K562 (cell line): Measurements from ENCODE around the gene CDYL. TPM values are rescaled to one million over a fixed set of nuclear protein-coding genes. Genes with fewer than 3 reads are reported as not detected.
A peak's percentile ranks its signal among the peaks of the same experiment; 100 is the strongest.

Source experiments
- BHLHE40 ChIP-seq: IDR thresholded peaks from 2 replicates; pipeline ENCODE4 v1.6.1; 2011; ENCODE audit warnings: low read length, improper control_type of control experiment
- CCNT2 ChIP-seq: IDR thresholded peaks from 2 replicates; pipeline ENCODE4 v1.6.1; 2011; ENCODE audit warnings: borderline replicate concordance, low read depth, mild to moderate bottlenecking, moderate library complexity, mixed read lengths, low read length; ENCODE audit not compliant: insufficient read length; ENCODE audit errors: extremely low read depth
- COPS2 ChIP-seq: fragments of 450-650 bp; conservative IDR thresholded peaks from 2 replicates; pipeline ENCODE4 v1.6.1; 2016; ENCODE audit warnings: mild to moderate bottlenecking, moderate library complexity
- CREB1 ChIP-seq, 2 experiments: sonication (generic) in 1 of 2; formaldehyde crosslinking in 1 of 2; IDR thresholded peaks; 2 replicates each; pipeline versions ENCODE4 v1.6.1 to v1.8.0; 2012 to 2022; ENCODE audit warnings: inconsistent platforms in 1 of 2, mild to moderate bottlenecking in 1 of 2, missing genetic modification reagents in 1 of 2, moderate library complexity in 1 of 2
- HDAC3 ChIP-seq: fragments of 450-650 bp; IDR thresholded peaks from 2 replicates; pipeline ENCODE4 v1.6.1; 2018; ENCODE audit warnings: borderline replicate concordance, mild to moderate bottlenecking, moderate library complexity; ENCODE audit not compliant: partially characterized antibody
- MEF2D ChIP-seq: conservative IDR thresholded peaks from 2 replicates; pipeline ENCODE4 v1.6.1; 2016; ENCODE audit warnings: low read depth, missing genetic modification characterization, missing compliant biosample characterization
- NFE2L1 ChIP-seq: fragments of 450-650 bp; IDR thresholded peaks from 2 replicates; pipeline ENCODE4 v1.6.1; 2016; ENCODE audit warnings: missing genetic modification characterization, low read depth, mild to moderate bottlenecking, missing compliant biosample characterization, moderate library complexity, borderline replicate concordance
- NFIX ChIP-seq: fragments of 250-450 bp; sonication (Bioruptor Pico); IDR thresholded peaks from 2 replicates; pipeline ENCODE4 v1.4.0; 2020; ENCODE audit warnings: low read depth, mild to moderate bottlenecking, moderate library complexity
- PML ChIP-seq: IDR thresholded peaks from 2 replicates; pipeline ENCODE4 v1.6.1; 2012; ENCODE audit warnings: low read length, inconsistent platforms
- RCOR1 ChIP-seq, 2 experiments: IDR thresholded peaks; 2 replicates each; pipeline ENCODE4 v1.6.1; 2012; ENCODE audit warnings: low read depth in 2 of 2, low read length in 2 of 2, borderline replicate concordance in 1 of 2, improper control_type of control experiment in 1 of 2
- TAF1 ChIP-seq: IDR thresholded peaks from 2 replicates; pipeline ENCODE4 v1.6.1; 2011; ENCODE audit warnings: mild to moderate bottlenecking, low read length, moderate library complexity; ENCODE audit not compliant: insufficient read depth, control insufficient read depth, severe bottlenecking; ENCODE audit errors: extremely low read depth
- ZNF644 ChIP-seq: fragments of 200-800 bp; sonication (Bioruptor generic); IDR thresholded peaks from 2 replicates; pipeline ENCODE4 v1.6.1; 2016; ENCODE audit warnings: low read depth, missing genetic modification characterization, missing compliant biosample characterization
- polyA plus RNA-seq, 8 experiments: library from polyadenylated mRNA; depleted of rRNA in 4 of 8; stranded (reverse) in 5 of 8; unstranded in 3 of 8; fragments of >200 nt; fragmentation: Nextera tagmentation in 2 of 8; fragmentation: Illumina TruSeq in 1 of 8; extraction: Ambion mirVana in 2 of 8; extraction: Trizol in 1 of 8; gene quantifications; 2 replicates each; pipeline versions ENCODE4 v1.2.1 to v1.2.3, GENCODE V29; 2011 to 2014; ENCODE audit warnings: inconsistent platforms in 1 of 8, missing spikeins in 1 of 8
- total RNA-seq, 7 experiments: library from RNA; depleted of rRNA in 6 of 7; stranded (reverse); fragments of >200 nt in 6 of 7; fragmentation: Illumina TruSeq in 2 of 7; extraction: Trizol in 2 of 7; gene quantifications; 2 replicates each; pipeline versions ENCODE4 v1.2.1 to v1.2.3, GENCODE V29; 2011 to 2021; ENCODE audit warnings: low replicate concordance in 1 of 7
- TF ChIP-seq, protein P1 (sequence below), 2 experiments: IDR thresholded peaks; 2 replicates each; pipeline ENCODE4 v1.6.1; 2012; ENCODE audit warnings: improper control_type of control experiment in 2 of 2, low read depth in 2 of 2, low read length in 2 of 2, borderline replicate concordance in 1 of 2
- TF ChIP-seq, protein P2 (sequence below), 2 experiments: IDR thresholded peaks; 2 replicates each; pipeline ENCODE4 v1.6.1; 2011; ENCODE audit warnings: borderline replicate concordance in 1 of 2, control low read depth in 1 of 2, low read depth in 1 of 2, low read length in 1 of 2, mild to moderate bottlenecking in 1 of 2, mixed read lengths in 1 of 2, moderate library complexity in 1 of 2; ENCODE audit not compliant: insufficient read depth in 1 of 2, insufficient read length in 1 of 2, poor library complexity in 1 of 2, severe bottlenecking in 1 of 2; ENCODE audit errors: extremely low read depth in 1 of 2
- TF ChIP-seq, protein P3 (sequence below): fragments of 450-650 bp; IDR thresholded peaks from 2 replicates; pipeline ENCODE4 v1.6.1; 2018; ENCODE audit not compliant: partially characterized antibody
- TF ChIP-seq, protein P4 (sequence below): fragments of 450-650 bp; conservative IDR thresholded peaks from 2 replicates; pipeline ENCODE4 v1.6.1; 2016; ENCODE audit warnings: missing genetic modification characterization, low read depth, mild to moderate bottlenecking, missing compliant biosample characterization, moderate library complexity

The CDYL gene
- total and polyA plus RNA-seq, 9 of the 15 experiments (the other 6 are each of a cell fraction or from before 2014, with no cell fraction given), result 8.1 to 45.8 (median 40.8) TPM

DNA sequence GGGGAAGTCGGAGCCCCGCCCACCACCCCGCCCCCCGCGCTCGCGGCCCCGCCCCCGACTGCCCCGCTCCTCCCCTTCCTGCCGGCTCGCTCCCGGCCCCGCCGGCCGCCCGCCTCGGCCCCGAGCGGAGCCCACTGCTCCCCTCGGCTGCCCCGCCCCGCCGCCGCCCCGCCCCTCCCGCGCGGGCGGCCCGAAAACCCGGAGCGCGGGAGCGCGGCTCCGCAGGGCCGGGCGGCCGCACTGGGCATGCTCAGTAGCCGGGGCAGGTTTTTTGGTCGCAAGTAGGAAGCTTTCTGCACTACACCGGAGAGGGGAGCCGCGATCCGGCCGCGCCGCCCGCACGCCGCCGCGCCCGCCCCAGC is at the start of gene CDYL (continued):
- TF ChIP-seq HDAC3 (no peak), ZNF644 (tag) (no peak), TAF1 (peak; percentile 73), MEF2D (tag) (no peak), CREB1 (IDR thresholded peaks at IDR 0.05) (0 out of 2 replicates have a peak, but pooled peaks have one; percentile 25), CREB1 (CRISPR knock-in tag; IDR thresholded peaks at IDR 0.05) (no peak), NFE2L1 (no peak), NFIX (no peak), CCNT2 (peak; percentile 66), RCOR1 (IDR thresholded peaks at IDR 0.05; ENCODE audit: borderline replicate concordance in 1 of 2, low read depth in 2 of 2, low read length in 2 of 2) (0 out of 4 replicates have a peak, but pooled peaks of 1 of the 2 experiments have one; percentile 6), COPS2 (no peak), BHLHE40 (no peak), PML (no peak)
- TF ChIP-seq, protein P1, sequence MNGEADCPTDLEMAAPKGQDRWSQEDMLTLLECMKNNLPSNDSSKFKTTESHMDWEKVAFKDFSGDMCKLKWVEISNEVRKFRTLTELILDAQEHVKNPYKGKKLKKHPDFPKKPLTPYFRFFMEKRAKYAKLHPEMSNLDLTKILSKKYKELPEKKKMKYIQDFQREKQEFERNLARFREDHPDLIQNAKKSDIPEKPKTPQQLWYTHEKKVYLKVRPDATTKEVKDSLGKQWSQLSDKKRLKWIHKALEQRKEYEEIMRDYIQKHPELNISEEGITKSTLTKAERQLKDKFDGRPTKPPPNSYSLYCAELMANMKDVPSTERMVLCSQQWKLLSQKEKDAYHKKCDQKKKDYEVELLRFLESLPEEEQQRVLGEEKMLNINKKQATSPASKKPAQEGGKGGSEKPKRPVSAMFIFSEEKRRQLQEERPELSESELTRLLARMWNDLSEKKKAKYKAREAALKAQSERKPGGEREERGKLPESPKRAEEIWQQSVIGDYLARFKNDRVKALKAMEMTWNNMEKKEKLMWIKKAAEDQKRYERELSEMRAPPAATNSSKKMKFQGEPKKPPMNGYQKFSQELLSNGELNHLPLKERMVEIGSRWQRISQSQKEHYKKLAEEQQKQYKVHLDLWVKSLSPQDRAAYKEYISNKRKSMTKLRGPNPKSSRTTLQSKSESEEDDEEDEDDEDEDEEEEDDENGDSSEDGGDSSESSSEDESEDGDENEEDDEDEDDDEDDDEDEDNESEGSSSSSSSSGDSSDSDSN (IDR thresholded peaks at IDR 0.05; ENCODE audit: borderline replicate concordance in 1 of 2, low read depth in 2 of 2, low read length in 2 of 2), result 0 out of 4 replicates have a peak, but pooled peaks of 1 of the 2 experiments have one; percentile 46
- TF ChIP-seq, protein P2, sequence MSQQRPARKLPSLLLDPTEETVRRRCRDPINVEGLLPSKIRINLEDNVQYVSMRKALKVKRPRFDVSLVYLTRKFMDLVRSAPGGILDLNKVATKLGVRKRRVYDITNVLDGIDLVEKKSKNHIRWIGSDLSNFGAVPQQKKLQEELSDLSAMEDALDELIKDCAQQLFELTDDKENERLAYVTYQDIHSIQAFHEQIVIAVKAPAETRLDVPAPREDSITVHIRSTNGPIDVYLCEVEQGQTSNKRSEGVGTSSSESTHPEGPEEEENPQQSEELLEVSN (IDR thresholded peaks at IDR 0.05; ENCODE audit: borderline replicate concordance in 1 of 2, extremely low read depth in 1 of 2, insufficient read depth in 1 of 2, insufficient read length in 1 of 2, low read depth in 1 of 2, low read length in 1 of 2, poor library complexity in 1 of 2, severe bottlenecking in 1 of 2), result peak in 1 of 2 experiments; percentile 54
- TF ChIP-seq, protein P3, sequence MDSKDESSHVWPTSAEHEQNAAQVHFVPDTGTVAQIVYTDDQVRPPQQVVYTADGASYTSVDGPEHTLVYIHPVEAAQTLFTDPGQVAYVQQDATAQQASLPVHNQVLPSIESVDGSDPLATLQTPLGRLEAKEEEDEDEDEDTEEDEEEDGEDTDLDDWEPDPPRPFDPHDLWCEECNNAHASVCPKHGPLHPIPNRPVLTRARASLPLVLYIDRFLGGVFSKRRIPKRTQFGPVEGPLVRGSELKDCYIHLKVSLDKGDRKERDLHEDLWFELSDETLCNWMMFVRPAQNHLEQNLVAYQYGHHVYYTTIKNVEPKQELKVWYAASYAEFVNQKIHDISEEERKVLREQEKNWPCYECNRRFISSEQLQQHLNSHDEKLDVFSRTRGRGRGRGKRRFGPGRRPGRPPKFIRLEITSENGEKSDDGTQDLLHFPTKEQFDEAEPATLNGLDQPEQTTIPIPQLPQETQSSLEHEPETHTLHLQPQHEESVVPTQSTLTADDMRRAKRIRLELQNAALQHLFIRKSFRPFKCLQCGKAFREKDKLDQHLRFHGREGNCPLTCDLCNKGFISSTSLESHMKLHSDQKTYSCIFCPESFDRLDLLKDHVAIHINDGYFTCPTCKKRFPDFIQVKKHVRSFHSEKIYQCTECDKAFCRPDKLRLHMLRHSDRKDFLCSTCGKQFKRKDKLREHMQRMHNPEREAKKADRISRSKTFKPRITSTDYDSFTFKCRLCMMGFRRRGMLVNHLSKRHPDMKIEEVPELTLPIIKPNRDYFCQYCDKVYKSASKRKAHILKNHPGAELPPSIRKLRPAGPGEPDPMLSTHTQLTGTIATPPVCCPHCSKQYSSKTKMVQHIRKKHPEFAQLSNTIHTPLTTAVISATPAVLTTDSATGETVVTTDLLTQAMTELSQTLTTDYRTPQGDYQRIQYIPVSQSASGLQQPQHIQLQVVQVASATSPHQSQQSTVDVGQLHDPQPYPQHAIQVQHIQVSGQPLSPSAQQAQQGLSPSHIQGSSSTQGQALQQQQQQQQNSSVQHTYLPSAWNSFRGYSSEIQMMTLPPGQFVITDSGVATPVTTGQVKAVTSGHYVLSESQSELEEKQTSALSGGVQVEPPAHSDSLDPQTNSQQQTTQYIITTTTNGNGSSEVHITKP, result no peak
- TF ChIP-seq, protein P4, sequence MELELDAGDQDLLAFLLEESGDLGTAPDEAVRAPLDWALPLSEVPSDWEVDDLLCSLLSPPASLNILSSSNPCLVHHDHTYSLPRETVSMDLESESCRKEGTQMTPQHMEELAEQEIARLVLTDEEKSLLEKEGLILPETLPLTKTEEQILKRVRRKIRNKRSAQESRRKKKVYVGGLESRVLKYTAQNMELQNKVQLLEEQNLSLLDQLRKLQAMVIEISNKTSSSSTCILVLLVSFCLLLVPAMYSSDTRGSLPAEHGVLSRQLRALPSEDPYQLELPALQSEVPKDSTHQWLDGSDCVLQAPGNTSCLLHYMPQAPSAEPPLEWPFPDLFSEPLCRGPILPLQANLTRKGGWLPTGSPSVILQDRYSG (tag), result no peak
